Spleen (tissue), 7 donors: ENCODE measurements around the gene TMEM208.

Source experiments
- CTCF ChIP-seq, 11 experiments: fragments of 200-600 bp in 7 of 11; fragments of 450-650 bp in 4 of 11; sonication (generic) in 4 of 11; IDR thresholded peaks in 8 of 11; conservative IDR thresholded peaks in 3 of 11; 1 replicate in 7 of 11; 2 replicates in 4 of 11; pipeline versions ENCODE4 v1.4.0 to v1.8.0; 2016 to 2021; ENCODE audit warnings: antibody characterized with exemption in 11 of 11, inconsistent platforms in 4 of 11, mild to moderate bottlenecking in 1 of 11
- POLR2A ChIP-seq, 3 donors: fragments of 450-650 bp; IDR thresholded peaks; one replicate each; pipeline ENCODE4 v1.5.1; 2017; ENCODE audit warnings: antibody characterized with exemption in 3 of 3, mild to moderate bottlenecking in 1 of 3
- donor health status: DM: no; HTN: no; CAD: no; lungs with moderate emphysema.
- donor health status: DM: no; HTN: no; CAD: no.
- donor health status: DM: no; HTN: no; CAD: no.

GRCh38 chr16:67198238-67198734 is 28.6 kb upstream of the TMEM208 start:
- TF ChIP-seq POLR2A (IDR thresholded peaks at IDR 0.05) (no peak), CTCF (IDR thresholded peaks at IDR 0.05 in 8 of 11, conservative IDR thresholded peaks at IDR 0.05 in 3 of 11) (peak in 9 of 11 experiments; percentile 15 to 68 (median 55))
